GM19043 (cell line): ENCODE results near the gene UNC80.
"Not testable (repeated sequence)": the region's sequence is repeated elsewhere in the genome, so short reads cannot be mapped to it uniquely, and the experiment has no call there.

Experiments used
- ATAC-seq: cut with Tn5 transposase; IDR thresholded peaks from one replicate; pipeline ENCODE4 v1.9.1; 2021; ENCODE audit warnings: low read depth; ENCODE audit not compliant: unreplicated experiment

Gene UNC80, protein sequence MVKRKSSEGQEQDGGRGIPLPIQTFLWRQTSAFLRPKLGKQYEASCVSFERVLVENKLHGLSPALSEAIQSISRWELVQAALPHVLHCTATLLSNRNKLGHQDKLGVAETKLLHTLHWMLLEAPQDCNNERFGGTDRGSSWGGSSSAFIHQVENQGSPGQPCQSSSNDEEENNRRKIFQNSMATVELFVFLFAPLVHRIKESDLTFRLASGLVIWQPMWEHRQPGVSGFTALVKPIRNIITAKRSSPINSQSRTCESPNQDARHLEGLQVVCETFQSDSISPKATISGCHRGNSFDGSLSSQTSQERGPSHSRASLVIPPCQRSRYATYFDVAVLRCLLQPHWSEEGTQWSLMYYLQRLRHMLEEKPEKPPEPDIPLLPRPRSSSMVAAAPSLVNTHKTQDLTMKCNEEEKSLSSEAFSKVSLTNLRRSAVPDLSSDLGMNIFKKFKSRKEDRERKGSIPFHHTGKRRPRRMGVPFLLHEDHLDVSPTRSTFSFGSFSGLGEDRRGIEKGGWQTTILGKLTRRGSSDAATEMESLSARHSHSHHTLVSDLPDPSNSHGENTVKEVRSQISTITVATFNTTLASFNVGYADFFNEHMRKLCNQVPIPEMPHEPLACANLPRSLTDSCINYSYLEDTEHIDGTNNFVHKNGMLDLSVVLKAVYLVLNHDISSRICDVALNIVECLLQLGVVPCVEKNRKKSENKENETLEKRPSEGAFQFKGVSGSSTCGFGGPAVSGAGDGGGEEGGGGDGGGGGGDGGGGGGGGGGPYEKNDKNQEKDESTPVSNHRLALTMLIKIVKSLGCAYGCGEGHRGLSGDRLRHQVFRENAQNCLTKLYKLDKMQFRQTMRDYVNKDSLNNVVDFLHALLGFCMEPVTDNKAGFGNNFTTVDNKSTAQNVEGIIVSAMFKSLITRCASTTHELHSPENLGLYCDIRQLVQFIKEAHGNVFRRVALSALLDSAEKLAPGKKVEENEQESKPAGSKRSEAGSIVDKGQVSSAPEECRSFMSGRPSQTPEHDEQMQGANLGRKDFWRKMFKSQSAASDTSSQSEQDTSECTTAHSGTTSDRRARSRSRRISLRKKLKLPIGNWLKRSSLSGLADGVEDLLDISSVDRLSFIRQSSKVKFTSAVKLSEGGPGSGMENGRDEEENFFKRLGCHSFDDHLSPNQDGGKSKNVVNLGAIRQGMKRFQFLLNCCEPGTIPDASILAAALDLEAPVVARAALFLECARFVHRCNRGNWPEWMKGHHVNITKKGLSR (N-terminal part only)

DNA sequence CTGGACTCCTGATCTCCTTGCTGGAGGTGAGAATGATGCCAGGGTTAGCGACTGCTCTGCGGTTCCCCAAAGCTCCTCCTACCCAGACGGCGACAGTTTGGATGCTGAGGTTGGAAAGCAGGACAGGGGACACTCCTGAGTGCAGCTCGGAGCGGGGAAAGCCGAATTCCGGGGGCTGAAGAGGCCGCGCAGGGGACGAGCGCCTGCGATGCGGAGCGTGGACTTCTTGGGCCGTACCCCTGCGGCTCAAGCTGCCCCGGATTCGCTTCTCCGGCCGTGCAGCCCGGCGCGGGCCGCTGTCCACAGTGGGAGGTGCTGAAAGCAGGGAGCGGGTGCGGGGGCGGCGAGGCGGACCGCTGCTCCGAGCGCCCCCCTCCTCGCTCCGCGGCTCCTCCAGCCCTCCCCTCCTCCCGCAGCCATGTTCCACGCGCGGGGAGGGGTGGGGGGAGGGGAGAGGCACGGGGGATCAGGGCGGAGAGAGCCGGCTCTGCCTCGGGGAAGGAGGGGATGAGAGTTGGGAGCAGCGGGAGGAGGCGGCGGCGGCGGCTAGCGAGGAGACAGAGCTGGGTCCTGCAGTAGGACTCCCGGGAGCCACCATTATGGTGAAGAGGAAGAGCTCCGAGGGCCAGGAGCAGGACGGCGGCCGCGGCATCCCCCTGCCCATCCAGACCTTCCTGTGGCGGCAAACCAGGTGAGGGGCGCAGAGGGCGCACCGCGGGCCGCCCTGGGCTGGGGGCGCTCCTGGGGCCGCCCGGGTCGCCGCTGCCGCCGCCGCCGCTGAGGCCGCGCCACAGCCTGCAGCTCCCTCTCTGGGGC lies at the start of gene UNC80:
TSS of gene UNC80 (plus strand) at position 359 of the 816 bp plus-strand sequence. CDS start at position 600, 241 bp downstream.
- peak; percentile 55 for ATAC-seq

DNA sequence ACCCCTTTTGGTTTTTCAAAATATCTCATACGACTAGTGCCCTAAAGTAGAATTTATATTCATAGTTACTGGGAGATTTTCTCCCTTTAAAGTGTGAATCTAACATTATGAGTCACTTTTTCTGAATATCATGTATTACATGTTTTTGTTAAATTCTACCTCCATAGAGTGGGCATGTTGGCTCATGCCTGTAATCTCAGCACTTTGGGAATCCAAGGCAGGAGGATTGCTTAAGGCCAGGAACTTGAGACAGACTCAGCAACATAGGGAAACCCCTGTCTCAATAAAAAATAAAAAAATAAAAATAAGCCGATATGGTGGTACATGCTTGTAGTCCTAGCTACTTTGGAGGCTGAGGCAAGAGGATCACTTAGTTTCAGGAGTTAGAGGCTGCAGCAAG lies 45.3 kb upstream of the UNC80 start:
- no peak for ATAC-seq

DNA sequence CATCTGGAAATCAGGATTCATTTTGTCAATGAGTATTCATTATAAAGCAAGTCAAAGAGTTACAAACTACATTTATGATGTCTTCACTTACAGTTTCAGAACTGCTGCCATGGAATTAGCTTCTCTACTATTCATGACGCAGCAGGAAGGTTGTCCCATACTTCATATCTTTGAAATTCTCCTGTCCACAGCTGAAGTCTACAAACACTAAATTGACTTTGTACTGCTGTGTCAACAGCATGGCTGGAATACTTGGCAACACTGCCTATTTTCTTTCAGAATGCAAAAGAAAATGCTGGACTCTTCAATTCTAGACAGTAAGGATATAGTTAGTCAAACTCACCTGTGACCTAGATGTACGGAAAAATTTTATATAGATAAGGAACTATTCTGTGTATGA lies 44.6 kb upstream of the UNC80 start:
- ATAC-seq: no peak

DNA sequence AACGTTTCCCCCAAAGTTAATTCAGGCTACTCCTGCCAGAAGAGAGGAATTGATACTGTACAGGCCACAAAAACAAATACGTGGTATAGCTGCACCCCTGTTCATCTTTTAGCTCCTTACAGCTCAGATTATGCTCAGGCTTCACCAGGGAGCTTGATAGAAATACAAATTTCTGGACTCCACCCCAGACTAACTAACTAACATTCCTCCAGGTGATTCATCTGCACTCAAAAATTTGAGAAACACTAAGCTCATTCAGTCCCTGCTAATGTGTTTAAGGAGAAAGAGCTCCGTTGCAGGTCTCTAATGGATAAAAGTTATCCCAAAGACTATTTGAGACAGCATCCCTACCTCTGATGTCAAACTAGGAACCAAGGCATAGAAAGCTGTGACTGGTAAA lies 36.8 kb upstream of the UNC80 start:
- ATAC-seq: no peak

DNA sequence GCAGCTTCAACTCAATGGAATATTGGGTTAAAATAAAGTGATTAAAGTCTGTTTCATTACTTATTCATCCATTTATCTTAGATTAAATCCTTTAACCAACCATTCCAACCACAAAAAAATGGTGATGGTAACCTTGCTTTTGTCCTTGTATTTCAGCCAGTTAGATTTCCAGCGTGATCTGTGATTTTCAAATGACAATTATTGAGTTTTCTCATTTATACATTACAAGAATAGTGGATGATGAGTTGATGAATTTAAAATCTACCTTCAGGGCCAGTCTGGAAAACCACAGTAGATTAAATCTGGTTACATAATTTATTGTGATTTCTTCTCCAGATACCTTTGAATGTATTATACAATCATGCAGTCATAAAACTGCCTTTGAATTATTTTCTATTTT lies 29.7 kb upstream of the UNC80 start:
- ATAC-seq: no peak

DNA sequence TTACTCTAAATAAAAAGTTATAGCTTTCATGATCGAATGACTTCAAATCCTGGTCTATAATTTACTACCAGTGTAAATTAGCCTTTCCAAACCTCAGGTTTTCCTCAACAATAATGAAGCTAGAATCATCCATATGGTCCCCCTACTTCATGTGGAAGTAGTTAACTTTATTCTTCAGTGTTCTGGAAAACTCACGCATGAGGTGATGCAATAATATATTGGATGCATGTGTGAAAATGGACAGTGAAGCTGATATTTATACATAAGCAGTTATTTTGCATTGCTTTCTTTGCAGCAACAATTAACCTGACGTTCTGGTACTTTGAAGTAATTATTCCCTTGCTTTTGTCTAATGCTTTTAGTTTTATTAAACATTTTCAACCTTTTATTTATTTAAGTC lies 18.6 kb upstream of the UNC80 start:
- ATAC-seq: no peak

DNA sequence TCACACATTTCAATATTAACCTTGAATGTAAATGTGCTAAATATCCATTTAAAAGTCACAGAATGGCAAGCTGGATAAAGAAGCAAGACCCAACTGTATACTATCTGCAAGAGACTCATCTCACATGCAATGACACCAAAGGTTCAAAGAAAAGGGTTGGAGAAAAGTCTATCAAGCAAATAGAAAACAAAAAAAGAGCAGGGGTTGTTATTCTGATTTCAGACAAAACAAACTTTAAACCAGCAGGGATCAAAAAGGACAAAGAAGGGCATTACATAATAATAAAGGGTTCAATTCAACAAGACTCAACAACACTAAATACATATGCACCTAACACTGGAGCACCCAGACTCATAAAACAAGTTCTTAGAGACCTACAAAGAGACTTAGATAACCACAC lies 14.5 kb upstream of the UNC80 start:
- no peak for ATAC-seq

DNA sequence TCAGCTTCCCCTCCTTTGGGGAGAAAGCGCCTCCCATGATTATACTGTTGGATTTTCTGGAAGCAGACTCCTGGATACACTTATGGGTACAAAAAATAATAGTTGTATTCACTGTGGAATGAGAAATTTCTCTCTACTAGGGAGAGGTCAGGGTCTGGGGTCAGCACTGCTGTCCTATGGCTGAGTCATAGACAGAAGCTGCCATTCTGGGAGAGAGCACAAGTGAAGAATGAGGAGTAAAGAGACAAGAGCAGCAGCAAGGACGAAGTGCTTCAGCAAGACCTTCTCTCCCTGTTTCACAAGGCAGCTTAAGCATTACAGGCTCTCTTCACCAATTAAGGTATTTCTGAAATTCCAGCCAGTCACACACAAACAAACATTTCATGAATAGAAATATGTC lies 10.1 kb upstream of the UNC80 start:
- no peak for ATAC-seq

DNA sequence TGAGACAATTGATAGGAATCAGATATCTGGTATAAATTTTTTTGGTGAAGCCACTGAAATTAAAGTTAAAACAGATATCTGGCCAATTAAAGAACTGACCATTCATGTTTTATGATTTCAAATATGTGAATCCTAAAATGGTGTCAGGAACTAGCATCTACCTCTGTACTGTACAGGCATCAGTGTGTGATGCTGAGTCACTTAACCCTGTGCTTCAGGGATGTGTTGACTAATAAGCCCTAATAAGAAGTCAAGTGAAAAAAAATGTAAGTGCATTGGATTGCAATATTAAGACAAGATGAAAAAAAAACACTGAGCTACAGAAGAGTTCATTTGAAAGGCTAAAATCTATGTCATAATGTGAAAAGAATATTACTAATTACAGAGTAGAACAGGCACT lies 9.1 kb upstream of the UNC80 start:
- ATAC-seq: no peak

DNA sequence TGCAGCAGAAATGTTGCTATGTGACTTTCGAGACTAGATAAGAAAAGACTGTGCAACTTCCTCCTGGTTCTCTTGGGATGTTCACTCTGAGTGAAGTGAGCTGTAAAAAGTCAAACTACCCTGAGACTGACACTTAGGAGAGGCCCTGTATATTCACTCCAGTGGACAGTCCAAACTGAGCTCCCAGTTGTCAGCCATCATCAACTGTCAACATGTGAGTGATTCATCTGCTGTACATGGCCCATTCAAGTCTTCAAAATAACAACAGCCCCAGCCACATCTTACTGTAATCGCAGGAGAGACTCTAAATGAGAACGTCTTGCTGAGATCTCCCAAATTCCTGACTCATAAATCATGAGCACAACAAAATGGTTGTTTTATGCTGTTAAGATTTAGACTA lies 8.5 kb upstream of the UNC80 start:
- ATAC-seq: no peak

DNA sequence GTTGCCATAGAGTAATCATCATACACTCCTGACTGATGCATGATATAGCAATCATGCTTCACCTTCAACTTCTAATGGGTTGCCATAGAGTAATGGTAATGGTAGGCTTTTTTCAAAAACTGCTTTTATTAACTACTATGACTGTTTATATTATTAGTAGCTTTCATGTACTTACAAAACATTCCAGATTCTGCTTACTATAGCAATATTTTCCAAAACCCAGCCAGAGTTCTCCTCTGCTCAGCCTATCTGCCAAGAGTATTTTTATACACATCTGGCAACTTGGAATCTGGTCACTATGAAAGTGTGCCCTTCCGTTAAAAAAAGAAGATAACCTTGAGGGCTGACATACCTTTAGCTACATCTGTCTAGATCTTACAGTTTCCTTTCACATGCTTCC lies 5.0 kb upstream of the UNC80 start:
- no peak for ATAC-seq

DNA sequence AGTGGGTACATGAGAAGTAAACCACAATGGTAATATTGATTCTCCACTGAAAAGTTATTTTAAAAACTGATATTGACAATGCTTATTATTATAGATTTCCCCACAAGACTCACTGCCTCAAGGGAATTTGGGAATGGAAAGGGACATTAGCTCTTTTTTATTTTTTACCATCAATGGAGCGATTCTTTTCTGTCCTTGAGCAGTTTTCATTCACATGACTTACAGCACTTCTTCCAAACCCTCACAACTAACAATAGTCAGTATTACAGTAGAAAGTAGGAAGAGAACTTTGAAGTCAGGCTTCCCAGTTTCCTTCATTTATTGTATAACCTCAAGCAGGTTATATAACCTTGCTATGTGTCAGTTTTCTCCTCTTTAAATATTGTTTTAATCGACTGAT lies 4.3 kb upstream of the UNC80 start:
- ATAC-seq: no peak

DNA sequence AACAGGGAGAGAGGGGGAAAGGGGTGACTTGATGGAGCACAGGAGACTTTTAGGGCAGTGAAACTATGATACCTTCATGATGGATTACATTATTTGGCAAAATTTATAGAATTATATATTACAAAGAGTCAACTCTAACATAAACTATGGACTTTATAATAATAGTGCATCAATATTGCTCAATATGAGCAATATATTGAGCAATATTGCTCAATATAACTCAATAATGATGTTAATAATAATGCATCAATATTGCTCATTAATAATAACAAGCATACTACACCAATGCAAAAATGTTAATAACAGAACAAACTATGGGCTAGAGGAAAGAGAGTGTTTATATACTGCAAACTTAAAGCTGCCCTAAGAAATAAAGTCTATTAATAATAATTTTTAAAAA lies 3.1 kb upstream of the UNC80 start:
- ATAC-seq: no peak

DNA sequence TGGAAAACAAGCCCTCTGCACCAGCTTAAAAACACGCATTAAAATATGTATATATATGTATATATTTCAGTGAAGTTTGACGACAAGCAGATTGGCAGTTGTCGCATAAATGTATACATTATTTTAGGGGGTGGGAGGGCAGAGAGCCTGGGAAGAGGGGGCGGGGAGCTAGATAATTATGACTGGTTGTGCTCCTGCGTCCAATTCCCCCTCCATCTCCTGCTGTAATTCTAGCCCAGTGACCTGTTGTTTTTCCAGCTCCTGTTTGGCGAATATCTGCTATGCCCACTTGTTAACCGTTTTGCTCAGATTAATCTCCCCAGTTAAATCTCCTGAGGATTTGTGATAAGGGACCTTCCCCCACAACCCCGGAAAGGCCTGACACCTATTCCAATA lies 656 bp downstream of the UNC80 start:
- ATAC-seq: no peak

DNA sequence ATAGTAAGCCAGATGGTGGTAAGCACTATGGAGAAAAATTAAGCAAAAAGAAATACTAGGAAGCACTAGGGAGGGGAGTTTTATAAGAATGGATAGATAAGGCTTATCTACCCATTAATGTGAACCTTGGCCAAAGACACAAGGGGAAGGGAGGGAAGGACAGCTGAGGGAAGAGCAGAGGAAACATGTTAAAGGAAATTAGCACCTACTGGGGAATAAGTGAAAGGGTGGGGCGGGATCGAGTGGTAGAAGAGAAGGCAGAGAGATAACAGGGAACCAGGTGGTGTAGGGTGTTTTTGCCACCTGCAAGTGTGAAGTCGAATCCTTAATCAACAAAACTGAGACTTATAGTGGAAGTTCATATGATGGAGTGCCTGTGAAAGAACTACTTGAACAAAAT lies 1.7 kb downstream of the UNC80 start:
- no peak for ATAC-seq

DNA sequence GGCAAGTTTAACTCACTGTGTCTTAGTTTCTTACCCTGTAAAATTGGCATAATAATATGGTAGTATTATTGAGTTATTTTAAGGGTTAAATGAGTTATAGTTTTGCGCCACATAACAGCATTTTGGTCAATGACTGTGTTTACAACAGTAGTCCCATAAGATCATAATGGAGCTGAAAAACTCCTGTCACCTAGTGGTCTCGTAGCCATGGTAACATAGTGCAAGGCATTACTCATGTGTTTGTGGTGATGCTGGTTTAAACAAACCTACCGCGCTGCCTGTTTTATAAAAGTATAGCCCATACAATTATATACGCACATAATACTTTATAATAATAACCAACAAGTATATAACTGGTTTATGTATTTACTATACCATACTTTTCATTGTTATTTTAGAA lies 15.8 kb downstream of the UNC80 start:
- ATAC-seq: no peak

DNA sequence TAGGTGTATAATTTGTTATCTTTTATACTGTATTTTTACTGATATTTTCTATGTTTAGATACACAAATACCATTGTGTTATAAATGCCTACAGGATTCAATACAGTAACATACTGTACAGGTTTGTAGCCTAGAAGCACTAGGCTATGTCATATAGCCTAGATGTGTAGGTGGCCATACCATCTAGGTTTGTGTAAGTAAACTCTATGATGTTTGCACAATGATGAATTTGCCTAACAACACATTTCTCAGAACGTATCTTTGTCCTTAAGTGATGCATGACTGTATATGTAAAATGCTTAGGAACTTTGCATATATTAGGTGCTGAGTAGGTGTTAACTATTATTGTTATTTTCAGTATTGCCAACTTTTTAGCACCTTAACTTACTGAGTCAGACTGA lies 17.3 kb downstream of the UNC80 start:
- ATAC-seq: no peak

DNA sequence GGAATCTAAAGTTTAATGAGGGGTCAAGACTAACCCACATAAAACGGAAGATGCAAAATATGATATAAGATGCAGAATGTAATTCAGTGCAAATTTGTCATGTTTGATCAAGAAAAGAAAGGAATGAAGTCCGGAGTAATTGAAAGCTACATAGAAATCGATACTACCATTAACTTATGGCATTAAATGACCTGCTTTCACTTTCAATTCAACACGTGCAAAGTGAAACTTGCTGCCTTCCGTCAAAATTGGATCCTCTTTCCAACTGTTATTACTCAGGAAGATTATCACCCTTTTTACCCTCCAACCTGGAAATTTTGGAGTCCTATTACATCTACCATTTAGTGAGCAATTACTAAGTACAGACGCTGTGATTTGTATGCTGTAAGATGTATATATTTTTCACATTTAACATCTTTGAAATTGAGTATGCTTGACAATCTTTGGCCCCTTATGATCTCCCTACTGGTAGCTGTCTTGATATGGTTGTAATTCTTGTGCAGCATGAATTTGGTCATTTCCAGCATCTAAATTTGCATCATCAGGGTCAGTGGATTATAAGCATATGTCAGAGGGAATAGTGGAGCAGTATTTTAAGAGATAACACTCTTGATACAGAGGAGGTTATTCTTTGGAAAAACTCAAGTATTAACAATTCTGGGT lies 18.6 kb downstream of the UNC80 start:
- ATAC-seq: no peak

DNA sequence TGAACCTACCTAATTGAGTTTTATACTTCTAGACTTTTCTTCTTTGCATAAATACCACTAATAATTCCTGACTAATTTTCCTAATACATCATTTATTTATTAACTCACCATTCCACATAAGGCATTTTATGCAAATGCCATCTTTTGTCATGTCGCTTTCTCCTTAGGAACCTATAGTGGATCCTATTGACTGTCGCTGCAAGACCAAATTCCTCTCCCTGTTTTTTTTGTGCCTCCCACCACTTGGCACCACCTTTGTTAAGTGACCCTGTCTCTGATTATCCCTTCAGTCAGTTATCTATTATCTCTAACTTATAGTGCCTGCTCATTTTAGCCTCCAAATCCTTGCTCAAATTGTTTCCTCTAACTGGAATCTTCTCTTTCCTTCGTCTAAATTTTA lies 19.5 kb downstream of the UNC80 start:
- no peak for ATAC-seq

DNA sequence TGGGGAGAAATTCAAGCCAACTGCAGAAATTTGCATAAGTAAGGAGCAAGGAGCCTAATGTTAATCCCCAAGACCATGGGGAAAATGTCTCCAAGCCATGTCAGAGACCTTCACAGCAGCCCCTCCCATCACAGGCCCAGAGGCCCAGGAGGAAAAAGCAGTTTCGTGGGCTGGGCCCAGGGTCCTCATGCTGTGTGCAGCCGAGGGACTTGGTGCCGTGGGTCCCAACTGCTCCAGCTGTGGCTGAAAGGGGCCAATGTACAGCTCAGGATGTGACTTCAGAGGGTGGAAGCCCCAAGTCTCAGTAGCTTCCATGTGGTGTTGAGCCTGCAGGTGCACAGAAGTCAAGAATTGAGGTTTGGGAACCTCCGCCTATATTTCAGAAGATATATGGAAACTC lies 23.8 kb downstream of the UNC80 start:
- ATAC-seq: not testable (repeated sequence)
